Gastroesophageal sphincter (tissue), 3 donors: ENCODE data around the gene TMED1.

Source experiments
- CTCF ChIP-seq, 4 experiments: fragments of 200-600 bp in 2 of 4; fragments of 450-650 bp in 2 of 4; sonication (generic) in 1 of 4; IDR thresholded peaks; one replicate each; pipeline ENCODE4 v1.5.1; 2017 to 2019; ENCODE audit warnings: antibody characterized with exemption in 4 of 4, mild to moderate bottlenecking in 2 of 4, moderate library complexity in 2 of 4
- POLR2A ChIP-seq, 2 donors: fragments of 450-650 bp; IDR thresholded peaks; one replicate each; pipeline ENCODE4 v1.6.1; 2017; ENCODE audit warnings: antibody characterized with exemption in 2 of 2, mild to moderate bottlenecking in 2 of 2, moderate library complexity in 1 of 2
- POLR2AphosphoS5 ChIP-seq: sonication (generic); formaldehyde crosslinking; IDR thresholded peaks from one replicate; pipeline ENCODE4 v1.6.1; 2017; ENCODE audit warnings: antibody characterized with exemption

- TF ChIP-seq POLR2AphosphoS5 (no peak), CTCF (IDR thresholded peaks at IDR 0.05) (no peak), POLR2A (IDR thresholded peaks at IDR 0.05) (no peak)
Observed at GRCh38 chr19:10862561-10863106, 26.6 kb upstream of the TMED1 start.
